ENCODE data around the gene RSF1. TPM values are rescaled to one million over a fixed set of nuclear protein-coding genes. Genes with fewer than 3 reads are reported as not detected.

The RSF1 gene
- total RNA-seq, 4 donors from 2014 or later, result 32.2 to 51.5 (median 46.9) TPM

- no peak overlapping the region for H3K4me3 ChIP-seq (ENCODE audit: low read depth, poor library complexity, severe bottlenecking)
- no peak for TF ChIP-seq POLR2A (IDR thresholded peaks at IDR 0.05)
- TF ChIP-seq CTCF (IDR thresholded peaks at IDR 0.05), result no peak
- 87 to 92% methylated on average over 7 of the region's 7 CpGs for WGBS, 2 donors
- intact Hi-C loops (cut with DNase I; ENCODE audit: low total_unique reads), result no loop called here
- DNase-seq (ENCODE audit: low spot score in 2 of 2), result no peak
These were observed 155.1 kb downstream of the RSF1 start for GRCh38 chr11:77665240-77665965.

- H3K4me3 ChIP-seq (ENCODE audit: low read depth, poor library complexity, severe bottlenecking), result no peak overlapping the region
- WGBS, 2 donors, result 82% methylated on average over 3 of the region's 3 CpGs
- no peak for DNase-seq (ENCODE audit: low spot score in 2 of 2)
- no peak for TF ChIP-seq POLR2A (IDR thresholded peaks at IDR 0.05)
- TF ChIP-seq CTCF (IDR thresholded peaks at IDR 0.05), result no peak
- intact Hi-C loops (cut with DNase I; ENCODE audit: low total_unique reads), result loop anchor here (2.0 kb wide), 1 partner anchor 61 kb away; no protein-coding TSS in a partner anchor
These were observed 158.9 kb downstream of the RSF1 start for GRCh38 chr11:77661670-77662069.

- H3K4me3 ChIP-seq (ENCODE audit: low read depth, poor library complexity, severe bottlenecking), result no peak overlapping the region
- 57 to 62% methylated on average over 1 of the region's 1 CpG for WGBS, 2 donors
- no peak for DNase-seq (ENCODE audit: low spot score in 2 of 2)
- no peak for TF ChIP-seq POLR2A (IDR thresholded peaks at IDR 0.05)
- no peak for TF ChIP-seq CTCF (IDR thresholded peaks at IDR 0.05)
- intact Hi-C loops (cut with DNase I; ENCODE audit: low total_unique reads), result no loop called here
These were observed 159.6 kb downstream of the RSF1 start for GRCh38 chr11:77660947-77661346.

GRCh38 chr11:77658213-77659013, 162.1 kb downstream of the RSF1 start:
- H3K4me3 ChIP-seq (ENCODE audit: low read depth, poor library complexity, severe bottlenecking), result no peak overlapping the region
- no peak for DNase-seq (ENCODE audit: low spot score in 2 of 2)
- intact Hi-C loops (cut with DNase I; ENCODE audit: low total_unique reads), result no loop called here
- TF ChIP-seq CTCF (IDR thresholded peaks at IDR 0.05), result no peak
- TF ChIP-seq POLR2A (IDR thresholded peaks at IDR 0.05), result no peak
- 71 to 75% methylated on average over 4 of the region's 4 CpGs for WGBS, 2 donors

- DNase-seq (ENCODE audit: low spot score in 2 of 2), result no peak
- intact Hi-C loops (cut with DNase I; ENCODE audit: low total_unique reads), result no loop called here
- TF ChIP-seq CTCF (IDR thresholded peaks at IDR 0.05), result no peak
- 95% methylated on average over 7 of the region's 7 CpGs for WGBS, 2 donors
- no peak overlapping the region for H3K4me3 ChIP-seq (ENCODE audit: low read depth, poor library complexity, severe bottlenecking)
These were observed 164.2 kb downstream of the RSF1 start for GRCh38 chr11:77656362-77656761.
